ENCODE measurements around the gene SLC29A3.

- TF ChIP-seq ZNF274 (IDR thresholded peaks at IDR 0.05; ENCODE audit: low read depth, low read length) (no peak), YY1 (IDR thresholded peaks at IDR 0.05; ENCODE audit: insufficient read depth, insufficient read length) (no peak)
Measured at GRCh38 chr10:71354776-71355175, 35.7 kb downstream of the SLC29A3 start.
